B cell (primary cell): ENCODE results near the gene CFL2. TPM values are rescaled to one million over a fixed set of nuclear protein-coding genes. Genes with fewer than 3 reads are reported as not detected.

ENCODE experiments used
- ATAC-seq: fragments of 200-7000 bp; cut with Tn5 transposase; one replicate; pipeline ENCODE4 v1.10.0; 2021; ENCODE audit warnings: low read depth, mild to moderate bottlenecking, moderate number of reproducible peaks, moderate library complexity
- CTCF ChIA-PET: fragments of 350-600 bp; sonication (Branson Sonifier 250); formaldehyde crosslinking; loops from one replicate; lab custom pipeline; 2021; ENCODE audit warnings: antibody characterized with exemption, inconsistent platforms; lab: Charles Lee
- POLR2A ChIA-PET: fragments of 350-600 bp; sonication (Branson Sonifier 250); formaldehyde crosslinking; loops from one replicate; lab custom pipeline; 2021; ENCODE audit warnings: antibody characterized with exemption; lab: Charles Lee
- DNase-seq: peaks from one replicate; pipeline ENCODE4 v3.0.0; 2013
- H2AFZ ChIP-seq: 2 replicates; pipeline ENCODE4 v1.6.1; 2012; ENCODE audit warnings: mild to moderate bottlenecking, low read depth, low read length; ENCODE audit not compliant: insufficient read depth, poor library complexity, severe bottlenecking
- H3K27ac ChIP-seq, 2 donors: 1 replicate in 1 of 2; 2 replicates in 1 of 2; pipeline ENCODE4 v1.5.1; 2012 to 2013; ENCODE audit warnings: low read length in 2 of 2, mild to moderate bottlenecking in 2 of 2, moderate library complexity in 1 of 2
- H3K27me3 ChIP-seq, 4 experiments: fragments of 200-600 bp in 1 of 4; sonication (generic) in 1 of 4; replicated peaks in 1 of 4; 1 replicate in 2 of 4; 2 replicates in 2 of 4; pipeline versions ENCODE4 v1.6.1 to v1.7.0; 2013 to 2016; ENCODE audit warnings: low read length in 3 of 4, mild to moderate bottlenecking in 2 of 4, mixed read lengths in 1 of 4, moderate library complexity in 1 of 4; ENCODE audit not compliant: insufficient read depth in 4 of 4, control insufficient read depth in 3 of 4; ENCODE audit errors: control extremely low read depth in 1 of 4
- H3K36me3 ChIP-seq, 2 experiments: replicated peaks in 1 of 2; 1 replicate in 1 of 2; 2 replicates in 1 of 2; pipeline versions ENCODE4 v1.6.1 to v1.7.1; 2013; ENCODE audit warnings: low read length in 1 of 2; ENCODE audit not compliant: insufficient read depth in 2 of 2, control insufficient read depth in 1 of 2; ENCODE audit errors: control extremely low read depth in 1 of 2, extremely low read depth in 1 of 2
- H3K4me1 ChIP-seq, 2 donors: fragments of 200-600 bp in 1 of 2; sonication (generic) in 1 of 2; 1 replicate in 1 of 2; 2 replicates in 1 of 2; pipeline versions ENCODE4 v1.5.1 to v1.6.1; 2013 to 2017; ENCODE audit warnings: low read length in 2 of 2; ENCODE audit not compliant: control insufficient read depth in 2 of 2, insufficient read depth in 2 of 2
- H3K4me2 ChIP-seq: replicated peaks from 2 replicates; pipeline ENCODE3; 2012; ENCODE audit warnings: mild to moderate bottlenecking, low read depth, low read length; ENCODE audit not compliant: poor library complexity, severe bottlenecking
- H3K4me3 ChIP-seq, 5 experiments: fragments of 200-600 bp in 1 of 5; sonication (generic) in 1 of 5; 1 replicate in 3 of 5; 2 replicates in 2 of 5; pipeline versions ENCODE4 v1.5.1 to v1.7.0; 2011 to 2016; ENCODE audit warnings: low read length in 4 of 5, mild to moderate bottlenecking in 4 of 5, low read depth in 2 of 5, control low read depth in 1 of 5, moderate library complexity in 1 of 5; ENCODE audit not compliant: insufficient read depth in 1 of 5; ENCODE audit errors: control extremely low read depth in 1 of 5, extremely low read depth in 1 of 5
- H3K79me2 ChIP-seq: fragments of 200-600 bp; sonication (generic); one replicate; pipeline ENCODE4 v1.6.0; 2016; ENCODE audit warnings: low read length; ENCODE audit not compliant: control insufficient read depth, insufficient read depth
- H3K9ac ChIP-seq: fragments of 200-600 bp; sonication (generic); 2 replicates; pipeline ENCODE4 v1.6.1; 2017; ENCODE audit warnings: mild to moderate bottlenecking, low read length, moderate library complexity
- H3K9me3 ChIP-seq, 3 donors: one replicate each; pipeline versions ENCODE4 v1.6.1 to v1.7.1; 2013; ENCODE audit warnings: low read length in 2 of 3; ENCODE audit not compliant: control insufficient read depth in 2 of 3, insufficient read depth in 1 of 3; ENCODE audit errors: control extremely low read depth in 1 of 3
- H4K20me1 ChIP-seq: 2 replicates; pipeline ENCODE4 v1.6.0; 2012; ENCODE audit warnings: mild to moderate bottlenecking, low read length; ENCODE audit not compliant: insufficient read depth, control insufficient read depth, poor library complexity, severe bottlenecking
- H3K27ac Mint-ChIP-seq: one replicate; pipeline ENCODE4 v1.8.0; 2021; ENCODE audit warnings: mixed read lengths
- H3K27me3 Mint-ChIP-seq: one replicate; pipeline ENCODE4 v1.8.0; 2021; ENCODE audit warnings: mixed read lengths
- H3K4me1 Mint-ChIP-seq: one replicate; pipeline ENCODE4 v1.8.0; 2021; ENCODE audit warnings: mixed read lengths
- H3K4me3 Mint-ChIP-seq: one replicate; pipeline ENCODE4 v1.8.0; 2021; ENCODE audit warnings: mixed read lengths
- H3K9me3 Mint-ChIP-seq: one replicate; pipeline ENCODE4 v1.8.0; 2022; ENCODE audit warnings: mixed read lengths; ENCODE audit not compliant: insufficient read depth
- EZH2 ChIP-seq: IDR thresholded peaks from 2 replicates; pipeline ENCODE4 v1.6.1; 2012; ENCODE audit warnings: borderline replicate concordance, low read depth, mild to moderate bottlenecking, moderate library complexity, low read length; ENCODE audit not compliant: insufficient read depth, poor library complexity, severe bottlenecking
- WGBS: methylation state at CpG from one replicate; pipeline ENCODE4 v1.1.5; 2013; ENCODE audit warnings: missing lambda C conversion rate; ENCODE audit not compliant: insufficient coverage; 5-methylcytosine and 5-hydroxymethylcytosine counted together
- intact Hi-C: fragments of 100-400 bp; cut with micrococcal nuclease; formaldehyde crosslinking; loops from one replicate; pipeline ENCODE4 v1.10.0; 2022
- polyA plus RNA-seq: library from polyadenylated mRNA; depleted of rRNA; stranded (reverse); fragments of >200 nt; gene quantifications from 2 replicates; pipeline ENCODE4 v1.2.3, GENCODE V29; 2012
- total RNA-seq, 2 donors: library from RNA; stranded (reverse); fragments of 120-200 nt in 1 of 2; gene quantifications; 1 replicate in 1 of 2; 2 replicates in 1 of 2; pipeline versions ENCODE4 v1.2.3 to v1.2.4, GENCODE V29; 2013 to 2022
- TF ChIP-seq, protein P1 (sequence below): fragments of 200-600 bp; IDR thresholded peaks from one replicate; pipeline ENCODE4 v1.8.0; 2022; ENCODE audit warnings: antibody characterized with exemption, mild to moderate bottlenecking

CFL2 gene
- total and polyA plus RNA-seq, 2 donors (not counting 1 experiment from before 2014, with no cell fraction given) = 9.6 to 21.9 TPM

DNA sequence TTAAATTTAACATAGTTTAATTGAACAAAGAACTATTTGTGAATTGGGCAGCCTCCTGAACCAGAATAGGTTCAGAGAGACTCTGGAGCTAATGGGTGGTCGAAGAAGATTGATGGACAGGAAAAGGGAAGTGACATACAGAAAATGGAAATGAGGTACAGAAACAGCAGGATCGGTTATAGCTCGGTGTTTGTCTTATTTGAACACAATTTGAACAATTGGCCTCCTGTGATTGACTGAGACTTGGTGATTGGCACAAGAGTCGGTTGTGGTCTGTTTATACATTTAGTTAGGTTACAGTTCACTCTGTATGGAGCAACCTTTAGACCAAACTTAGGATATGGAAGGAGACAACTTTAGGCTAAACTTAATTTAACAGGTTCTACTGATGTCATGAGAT lies 18.4 kb upstream of the CFL2 start:
- no peak for DNase-seq
- intact Hi-C loops = no loop called here
- no peaks in the 10 kb centered on the region for H3K36me3 ChIP-seq
- H4K20me1 ChIP-seq = no peaks in the 10 kb centered on the region
- no peak overlapping the region for H3K27ac ChIP-seq
- 62% methylated on average over 3 of the region's 4 CpGs for whole genome bisulfite sequencing
- no peak overlapping the region for H2AFZ ChIP-seq
- no peak overlapping the region for H3K4me2 ChIP-seq
- Mint-ChIP-seq H3K27ac (no peak overlapping the region), H3K4me1 (no peaks in the 10 kb centered on the region), H3K27me3 (no peaks in the 10 kb centered on the region), H3K9me3 (no peaks in the 10 kb centered on the region), H3K4me3 (no peak overlapping the region)
- no peak for TF ChIP-seq EZH2
- TF ChIP-seq, protein P1, sequence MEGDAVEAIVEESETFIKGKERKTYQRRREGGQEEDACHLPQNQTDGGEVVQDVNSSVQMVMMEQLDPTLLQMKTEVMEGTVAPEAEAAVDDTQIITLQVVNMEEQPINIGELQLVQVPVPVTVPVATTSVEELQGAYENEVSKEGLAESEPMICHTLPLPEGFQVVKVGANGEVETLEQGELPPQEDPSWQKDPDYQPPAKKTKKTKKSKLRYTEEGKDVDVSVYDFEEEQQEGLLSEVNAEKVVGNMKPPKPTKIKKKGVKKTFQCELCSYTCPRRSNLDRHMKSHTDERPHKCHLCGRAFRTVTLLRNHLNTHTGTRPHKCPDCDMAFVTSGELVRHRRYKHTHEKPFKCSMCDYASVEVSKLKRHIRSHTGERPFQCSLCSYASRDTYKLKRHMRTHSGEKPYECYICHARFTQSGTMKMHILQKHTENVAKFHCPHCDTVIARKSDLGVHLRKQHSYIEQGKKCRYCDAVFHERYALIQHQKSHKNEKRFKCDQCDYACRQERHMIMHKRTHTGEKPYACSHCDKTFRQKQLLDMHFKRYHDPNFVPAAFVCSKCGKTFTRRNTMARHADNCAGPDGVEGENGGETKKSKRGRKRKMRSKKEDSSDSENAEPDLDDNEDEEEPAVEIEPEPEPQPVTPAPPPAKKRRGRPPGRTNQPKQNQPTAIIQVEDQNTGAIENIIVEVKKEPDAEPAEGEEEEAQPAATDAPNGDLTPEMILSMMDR = no peak
- H3K9ac ChIP-seq = no peak overlapping the region
- no peak overlapping the region for H3K4me3 ChIP-seq
- no peaks in the 10 kb centered on the region for H3K4me1 ChIP-seq
- CTCF ChIA-PET = interaction anchor here (0.6 to 1.7 kb wide), 4 partner anchors 8 to 82 kb away, joined by 3 to 15 read pairs (median 4); no protein-coding TSS in a partner anchor
- no peaks in the 10 kb centered on the region for H3K79me2 ChIP-seq
- no peak for ATAC-seq
- no peaks in the 10 kb centered on the region for H3K27me3 ChIP-seq
- POLR2A ChIA-PET = no interaction called here
- H3K9me3 ChIP-seq = no peaks in the 10 kb centered on the region

DNA sequence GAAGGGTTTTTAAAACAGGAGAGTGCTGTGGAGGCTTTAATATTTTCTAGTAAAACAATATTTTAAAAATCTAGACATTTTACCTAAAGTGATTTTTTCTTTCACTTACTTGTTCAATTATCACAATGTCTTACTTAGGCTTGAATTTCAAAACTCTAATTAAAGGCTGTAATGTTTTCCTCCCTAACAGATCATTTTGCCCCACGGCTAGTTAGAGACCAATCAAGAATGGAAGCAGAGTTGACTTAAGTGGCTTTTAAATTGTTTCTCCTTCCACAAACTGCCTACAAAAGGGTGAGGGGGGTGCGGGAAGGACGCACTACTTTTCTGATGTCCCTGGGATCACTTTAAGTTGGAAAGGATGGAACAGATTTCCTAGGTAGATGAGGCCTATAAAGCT lies 9.5 kb upstream of the CFL2 start:
- TF ChIP-seq, protein P1 = no peak
- Mint-ChIP-seq H3K4me3 (no peak overlapping the region), H3K27me3 (no peaks in the 10 kb centered on the region), H3K4me1 (peaks cover 5% of the 10 kb centered on the region), H3K9me3 (no peaks in the 10 kb centered on the region), H3K27ac (no peak overlapping the region)
- Histone ChIP-seq H2AFZ (no peak overlapping the region), H3K4me3 (no peak overlapping the region), H4K20me1 (no peaks in the 10 kb centered on the region), H3K9ac (no peak overlapping the region), H3K9me3 (no peaks in the 10 kb centered on the region), H3K36me3 (no peaks in the 10 kb centered on the region), H3K4me2 (no peak overlapping the region), H3K27me3 (no peaks in the 10 kb centered on the region), H3K79me2 (no peaks in the 10 kb centered on the region), H3K27ac (no peak overlapping the region), H3K4me1 (peaks cover 0 to 5% of the 10 kb centered on the region in 2 donors)
- no peak for ATAC-seq
- CTCF ChIA-PET = interaction anchor here (0.8 to 5.7 kb wide), 10 partner anchors 9 to 256 kb away, joined by 3 to 157 read pairs (median 4); partner anchors contain the start of gene CFL2
- POLR2A ChIA-PET = no interaction called here
- WGBS = no CpG with 5 or more reads among the region's 3 CpGs
- intact Hi-C loops = loop anchor here (1.0 kb wide), 2 partner anchors 10 to 52 kb away; partner anchors contain the start of gene CFL2
- DNase-seq = no peak
